ENCODE data around the gene SH3RF3.

DNA sequence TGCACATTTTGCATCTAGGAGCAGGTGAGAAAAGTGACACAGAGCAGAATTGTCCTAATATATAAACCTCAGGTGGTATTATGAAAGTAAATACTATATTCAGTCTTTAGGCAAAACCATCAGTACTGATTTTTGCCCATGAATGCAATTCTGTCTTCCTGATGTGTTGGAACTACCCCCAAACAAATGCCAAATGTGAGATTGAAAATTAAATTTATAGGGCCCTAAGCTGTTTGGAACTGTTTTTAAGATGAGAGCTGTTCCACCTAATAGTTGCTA, 115.2 kb downstream of the SH3RF3 start:
- TF ChIP-seq, protein P1, sequence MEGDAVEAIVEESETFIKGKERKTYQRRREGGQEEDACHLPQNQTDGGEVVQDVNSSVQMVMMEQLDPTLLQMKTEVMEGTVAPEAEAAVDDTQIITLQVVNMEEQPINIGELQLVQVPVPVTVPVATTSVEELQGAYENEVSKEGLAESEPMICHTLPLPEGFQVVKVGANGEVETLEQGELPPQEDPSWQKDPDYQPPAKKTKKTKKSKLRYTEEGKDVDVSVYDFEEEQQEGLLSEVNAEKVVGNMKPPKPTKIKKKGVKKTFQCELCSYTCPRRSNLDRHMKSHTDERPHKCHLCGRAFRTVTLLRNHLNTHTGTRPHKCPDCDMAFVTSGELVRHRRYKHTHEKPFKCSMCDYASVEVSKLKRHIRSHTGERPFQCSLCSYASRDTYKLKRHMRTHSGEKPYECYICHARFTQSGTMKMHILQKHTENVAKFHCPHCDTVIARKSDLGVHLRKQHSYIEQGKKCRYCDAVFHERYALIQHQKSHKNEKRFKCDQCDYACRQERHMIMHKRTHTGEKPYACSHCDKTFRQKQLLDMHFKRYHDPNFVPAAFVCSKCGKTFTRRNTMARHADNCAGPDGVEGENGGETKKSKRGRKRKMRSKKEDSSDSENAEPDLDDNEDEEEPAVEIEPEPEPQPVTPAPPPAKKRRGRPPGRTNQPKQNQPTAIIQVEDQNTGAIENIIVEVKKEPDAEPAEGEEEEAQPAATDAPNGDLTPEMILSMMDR (IDR thresholded peaks at IDR 0.05): no peak
- no peak for TF ChIP-seq POLR2A (IDR thresholded peaks at IDR 0.05)
